Upper lobe of right lung (tissue), 1 donor: ENCODE data around the gene FAAP24. TPM values are rescaled to one million over a fixed set of nuclear protein-coding genes. Genes with fewer than 3 reads are reported as not detected.
A peak's percentile ranks its signal among the peaks of the same experiment; 100 is the strongest.
"Not testable (repeated sequence)": the region's sequence is repeated elsewhere in the genome, so short reads cannot be mapped to it uniquely, and the experiment has no call there.

Source experiments
- ATAC-seq: fragments of 200-7000 bp; cut with Tn5 transposase; one replicate; pipeline ENCODE4 v1.9.1; 2020; ENCODE audit warnings: mild to moderate bottlenecking, moderate library complexity
- DNase-seq: peaks from one replicate; pipeline ENCODE4 v3.0.0-alpha.2; 2020
- H3K27ac ChIP-seq: fragments of 200-600 bp; one replicate; pipeline ENCODE4 v1.8.0; 2022
- H3K27me3 ChIP-seq: fragments of 200-600 bp; one replicate; pipeline ENCODE4 v1.8.0; 2022; ENCODE audit warnings: mild to moderate bottlenecking
- H3K36me3 ChIP-seq: fragments of 200-600 bp; one replicate; pipeline ENCODE4 v1.8.0; 2022
- H3K4me1 ChIP-seq: fragments of 200-600 bp; one replicate; pipeline ENCODE4 v1.8.0; 2022
- H3K4me3 ChIP-seq: fragments of 200-600 bp; one replicate; pipeline ENCODE4 v1.8.0; 2022; ENCODE audit warnings: mild to moderate bottlenecking
- H3K9me3 ChIP-seq: fragments of 200-600 bp; one replicate; pipeline ENCODE4 v1.8.0; 2022
- intact Hi-C: fragments of 100-400 bp; cut with DNase I; formaldehyde crosslinking; loops from one replicate; pipeline ENCODE4 v1.11.0; 2022
- total RNA-seq: library from RNA; stranded (reverse); fragmentation: NEBNext Ultra II Directional; extraction: Animal tissue kit (Norgen Biotek cat#: 25700); gene quantifications from one replicate; pipeline ENCODE4 v1.2.1, GENCODE V29; 2021
- TF ChIP-seq, protein P1 (sequence below): fragments of 200-600 bp; IDR thresholded peaks from one replicate; pipeline ENCODE4 v1.8.0; 2022; ENCODE audit warnings: antibody characterized with exemption
- donor health status: DM: no; HTN: yes; CAD: no; lungs with severe emphysema.

FAAP24 gene
- total RNA-seq, 1 donor from 2014 or later: 0.90 TPM

DNA sequence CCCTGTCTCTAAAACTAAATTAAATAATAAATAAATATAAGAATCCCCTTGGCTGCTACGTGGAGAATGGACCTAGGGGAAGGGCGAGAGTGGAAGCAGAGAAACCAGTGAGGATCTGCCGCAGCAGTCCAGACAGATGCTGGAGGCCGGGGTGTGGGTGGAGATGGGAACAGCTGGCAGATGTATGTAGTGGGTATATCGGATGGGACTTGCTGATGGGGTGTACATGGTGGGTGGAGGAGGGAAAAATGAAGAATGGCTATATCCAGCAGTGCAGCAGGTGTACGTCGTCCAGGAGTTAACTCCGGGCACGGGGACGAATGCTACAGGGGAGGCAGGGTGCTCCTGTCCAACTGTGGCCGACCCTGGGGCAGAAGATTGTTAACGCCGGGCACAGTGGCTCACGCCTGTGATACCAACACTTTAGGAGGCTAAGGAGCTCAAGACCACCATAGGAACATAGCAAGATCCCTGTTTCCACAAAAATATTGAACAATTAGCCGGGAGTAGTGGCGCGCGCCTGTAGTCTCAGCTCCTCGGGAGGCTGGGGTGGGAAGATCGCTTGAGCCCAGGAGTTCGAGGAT is 938 bp upstream of the FAAP24 start:
- no peak overlapping the region for H3K27ac ChIP-seq
- no peaks in the 10 kb centered on the region for H3K9me3 ChIP-seq
- TF ChIP-seq, protein P1, sequence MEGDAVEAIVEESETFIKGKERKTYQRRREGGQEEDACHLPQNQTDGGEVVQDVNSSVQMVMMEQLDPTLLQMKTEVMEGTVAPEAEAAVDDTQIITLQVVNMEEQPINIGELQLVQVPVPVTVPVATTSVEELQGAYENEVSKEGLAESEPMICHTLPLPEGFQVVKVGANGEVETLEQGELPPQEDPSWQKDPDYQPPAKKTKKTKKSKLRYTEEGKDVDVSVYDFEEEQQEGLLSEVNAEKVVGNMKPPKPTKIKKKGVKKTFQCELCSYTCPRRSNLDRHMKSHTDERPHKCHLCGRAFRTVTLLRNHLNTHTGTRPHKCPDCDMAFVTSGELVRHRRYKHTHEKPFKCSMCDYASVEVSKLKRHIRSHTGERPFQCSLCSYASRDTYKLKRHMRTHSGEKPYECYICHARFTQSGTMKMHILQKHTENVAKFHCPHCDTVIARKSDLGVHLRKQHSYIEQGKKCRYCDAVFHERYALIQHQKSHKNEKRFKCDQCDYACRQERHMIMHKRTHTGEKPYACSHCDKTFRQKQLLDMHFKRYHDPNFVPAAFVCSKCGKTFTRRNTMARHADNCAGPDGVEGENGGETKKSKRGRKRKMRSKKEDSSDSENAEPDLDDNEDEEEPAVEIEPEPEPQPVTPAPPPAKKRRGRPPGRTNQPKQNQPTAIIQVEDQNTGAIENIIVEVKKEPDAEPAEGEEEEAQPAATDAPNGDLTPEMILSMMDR: no peak
- H3K4me3 ChIP-seq: peak overlapping the region; percentile 76
- ATAC-seq: no peak
- H3K27me3 ChIP-seq: no peaks in the 10 kb centered on the region
- H3K4me1 ChIP-seq: peaks cover 9% of the 10 kb centered on the region
- intact Hi-C loops: no loop called here
- DNase-seq: no peak
- H3K36me3 ChIP-seq: peaks cover 2% of the 10 kb centered on the region

DNA sequence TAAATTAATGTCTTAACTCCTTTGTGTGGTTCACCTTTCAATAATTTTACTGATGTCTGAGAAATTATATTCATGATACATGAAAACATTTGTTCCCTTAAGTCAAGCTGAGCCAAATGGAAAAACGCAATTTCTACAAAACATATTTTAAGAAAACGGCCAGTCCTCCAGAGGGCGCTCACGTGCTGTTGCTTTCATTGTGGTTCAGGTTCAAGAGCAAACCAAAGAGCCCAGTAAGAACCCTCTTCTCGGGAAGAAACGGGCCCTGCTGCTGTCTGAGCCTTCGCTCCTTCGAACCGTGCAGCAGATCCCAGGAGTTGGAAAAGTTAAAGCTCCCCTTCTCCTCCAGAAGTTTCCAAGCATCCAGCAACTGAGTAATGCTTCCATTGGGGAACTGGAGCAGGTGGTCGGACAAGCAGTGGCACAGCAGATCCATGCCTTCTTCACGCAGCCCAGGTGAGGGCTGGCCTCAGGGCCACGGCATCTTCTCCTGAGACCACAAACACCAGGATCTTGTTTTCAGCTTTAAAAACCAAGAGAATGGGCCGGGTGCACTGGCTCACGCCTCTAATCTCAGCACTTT is 4.3 kb downstream of the FAAP24 start:
- ATAC-seq: peak; percentile 27
- no peaks in the 10 kb centered on the region for H3K4me1 ChIP-seq
- H3K36me3 ChIP-seq: no peaks in the 10 kb centered on the region

DNA sequence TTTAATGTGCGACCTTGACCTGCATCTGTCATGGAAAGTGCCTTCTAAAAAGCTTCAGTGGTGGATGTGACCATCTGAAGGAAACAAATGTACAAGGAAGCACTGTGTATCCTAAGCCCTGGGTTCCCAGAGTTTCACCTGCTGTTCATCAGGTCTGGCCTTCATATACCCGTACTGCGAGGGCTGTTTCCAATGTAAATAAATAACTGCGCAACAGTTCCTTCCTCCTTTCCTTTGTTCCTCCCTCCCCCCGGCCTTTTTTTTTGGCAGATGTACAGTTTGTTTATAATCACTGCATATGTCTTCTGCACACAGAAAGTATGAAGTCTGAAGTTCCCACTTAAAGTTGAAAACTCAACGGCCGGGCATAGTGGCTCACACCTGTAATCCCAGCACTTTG is 5.2 kb downstream of the FAAP24 start:
- TF ChIP-seq, protein P1: no peak
- no peak overlapping the region for H3K4me3 ChIP-seq
- peak; percentile 40 for ATAC-seq
- H3K27me3 ChIP-seq: no peaks in the 10 kb centered on the region
- DNase-seq: no peak
- H3K9me3 ChIP-seq: no peaks in the 10 kb centered on the region
- no peaks in the 10 kb centered on the region for H3K36me3 ChIP-seq
- H3K27ac ChIP-seq: no peak overlapping the region
- no peaks in the 10 kb centered on the region for H3K4me1 ChIP-seq
- intact Hi-C loops: no loop called here

More for the DNA sequence above, 4.3 kb downstream of the FAAP24 start:
- TF ChIP-seq, protein P1: peak; percentile 74
- DNase-seq: peak; percentile 81
- Histone ChIP-seq H3K4me3 (no peak overlapping the region), H3K27ac (no peak overlapping the region), H3K9me3 (no peaks in the 10 kb centered on the region), H3K27me3 (no peaks in the 10 kb centered on the region)
- intact Hi-C loops: no loop called here

DNA sequence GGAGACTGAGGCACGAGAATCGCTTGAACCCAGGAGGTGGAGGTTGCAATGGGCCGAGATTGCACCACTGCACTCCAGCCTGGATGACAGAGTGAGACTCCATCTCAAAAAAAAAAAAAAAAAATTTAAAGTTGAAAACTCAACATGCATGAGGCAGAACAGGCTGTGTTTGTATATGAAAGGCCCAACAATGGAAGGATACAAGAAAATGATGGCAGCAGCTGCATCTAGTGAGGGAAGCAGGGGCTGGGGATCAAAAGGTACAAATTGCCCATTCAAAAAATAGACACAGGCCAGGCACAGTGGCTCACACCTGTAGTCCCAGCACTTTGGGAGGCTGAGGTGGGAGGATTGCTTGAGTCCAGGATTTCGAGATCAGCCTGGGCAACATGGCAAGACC is 5.8 kb downstream of the FAAP24 start:
- H3K27ac ChIP-seq, ATAC-seq, intact Hi-C loops, H3K36me3 ChIP-seq, H3K27me3 ChIP-seq, H3K9me3 ChIP-seq, H3K4me1 ChIP-seq, H3K4me3 ChIP-seq, DNase-seq: not testable (repeated sequence)

DNA sequence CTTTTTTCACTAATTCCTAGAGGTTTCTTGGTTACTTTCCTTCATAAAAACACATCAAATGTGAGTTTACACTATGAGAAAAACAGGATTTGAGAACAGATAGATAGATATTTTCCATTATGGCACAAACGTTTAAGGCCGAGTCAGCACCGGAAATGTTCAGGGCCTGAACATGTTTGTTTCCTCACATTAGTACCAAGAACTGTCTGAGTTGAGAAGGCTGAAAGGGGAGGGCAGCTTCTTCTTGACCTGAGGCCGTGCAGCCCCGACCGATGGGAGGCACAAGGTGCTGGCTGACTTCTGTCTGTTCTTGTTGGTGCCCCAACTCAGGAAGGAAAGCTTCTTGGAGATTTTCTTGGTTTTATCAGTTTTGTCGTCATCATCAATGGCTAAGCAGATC is 7.8 kb downstream of the FAAP24 start:
- ATAC-seq, DNase-seq, H3K27me3 ChIP-seq, H3K9me3 ChIP-seq, H3K4me3 ChIP-seq, H3K36me3 ChIP-seq, H3K4me1 ChIP-seq, intact Hi-C loops, H3K27ac ChIP-seq: not testable (repeated sequence)

DNA sequence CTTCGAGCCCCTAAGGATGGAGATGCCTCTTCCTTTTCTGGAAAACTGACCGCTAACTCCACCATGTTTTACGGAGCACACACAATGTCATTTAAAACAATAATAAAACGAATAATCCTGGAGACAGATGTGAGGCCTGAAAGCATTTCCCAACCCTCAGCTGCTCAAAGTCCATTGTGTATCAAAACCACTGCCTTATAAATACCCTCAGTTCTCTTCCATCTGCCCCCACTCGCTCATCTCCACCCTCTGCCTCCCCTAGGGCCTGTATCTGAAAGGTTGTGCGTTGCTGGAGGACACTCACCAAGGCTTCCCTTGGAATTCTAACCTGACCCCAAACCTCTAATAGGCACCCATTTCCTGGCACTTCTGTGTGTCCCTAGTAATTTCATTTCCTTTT is 10.4 kb downstream of the FAAP24 start:
- ATAC-seq, H3K27me3 ChIP-seq, H3K4me3 ChIP-seq, intact Hi-C loops, H3K27ac ChIP-seq, H3K4me1 ChIP-seq, H3K36me3 ChIP-seq, H3K9me3 ChIP-seq, DNase-seq: not testable (repeated sequence)

DNA sequence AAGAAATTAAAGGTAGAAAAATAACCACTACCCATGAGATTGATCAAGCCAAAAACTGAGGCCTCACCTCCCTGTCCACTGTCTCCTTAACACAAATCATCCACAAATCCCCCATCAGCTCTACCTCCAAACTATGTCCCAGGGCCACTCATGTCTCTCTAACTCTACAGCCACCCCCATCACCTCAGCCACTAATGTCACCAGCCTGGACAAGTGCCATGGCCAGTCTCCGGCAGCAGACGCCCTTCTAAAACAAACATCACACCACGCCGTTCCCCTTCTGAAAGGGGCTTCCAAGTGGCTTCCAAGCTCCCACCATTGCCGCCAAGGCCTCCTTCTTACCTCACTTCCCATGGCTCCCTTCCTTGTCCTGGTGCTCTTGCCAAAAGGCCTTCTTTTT is 16.2 kb downstream of the FAAP24 start:
- ATAC-seq, H3K4me3 ChIP-seq, H3K27ac ChIP-seq, H3K27me3 ChIP-seq, H3K4me1 ChIP-seq, H3K36me3 ChIP-seq, H3K9me3 ChIP-seq, intact Hi-C loops, DNase-seq: not testable (repeated sequence)

DNA sequence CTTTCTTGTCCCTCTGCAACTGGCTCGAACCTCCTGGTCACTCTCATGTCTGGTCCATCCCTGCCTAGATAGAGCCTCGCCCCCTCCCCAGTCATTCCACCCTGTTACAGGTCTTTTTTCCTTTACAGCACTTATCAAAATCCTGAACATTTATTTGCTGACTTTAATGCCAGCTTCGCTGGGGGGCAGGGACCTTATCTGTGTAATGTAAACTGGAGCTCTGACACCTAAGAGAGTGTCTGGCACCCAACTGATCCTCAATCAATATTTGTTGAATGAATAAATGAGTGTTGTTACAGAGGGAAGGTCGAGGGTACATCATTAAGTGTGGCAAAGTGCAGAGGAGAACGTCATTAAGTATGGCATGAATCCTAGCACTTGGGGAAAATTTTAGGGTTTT is 16.7 kb downstream of the FAAP24 start:
- no peak overlapping the region for H3K4me3 ChIP-seq
- H3K9me3 ChIP-seq: no peaks in the 10 kb centered on the region
- DNase-seq: no peak
- no peaks in the 10 kb centered on the region for H3K36me3 ChIP-seq
- no peaks in the 10 kb centered on the region for H3K4me1 ChIP-seq
- no peak overlapping the region for H3K27ac ChIP-seq
- intact Hi-C loops: no loop called here
- H3K27me3 ChIP-seq: no peaks in the 10 kb centered on the region
- ATAC-seq: no peak
- TF ChIP-seq, protein P1: no peak

DNA sequence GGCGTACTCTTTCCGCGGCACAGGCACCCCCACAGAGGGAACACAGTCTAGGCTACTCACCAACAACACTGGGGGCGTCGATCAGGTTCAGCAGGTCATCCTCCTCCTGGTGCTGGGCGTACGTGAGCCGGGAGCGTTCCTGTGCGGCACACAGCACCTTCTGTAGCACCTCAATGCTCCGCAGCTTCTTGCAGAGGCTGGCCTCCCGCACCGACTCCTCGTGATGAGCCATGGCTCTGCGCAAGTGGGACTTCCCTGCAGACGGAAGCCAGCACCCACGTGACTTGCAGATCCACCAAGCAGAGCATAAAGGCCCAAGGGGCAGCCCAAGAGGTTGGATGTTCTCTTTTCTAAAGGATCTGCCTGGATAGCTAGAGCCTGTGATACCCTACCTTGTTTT is 23.9 kb downstream of the FAAP24 start:
- ATAC-seq, H3K4me3 ChIP-seq, H3K9me3 ChIP-seq, H3K27me3 ChIP-seq, DNase-seq, intact Hi-C loops, H3K36me3 ChIP-seq, H3K4me1 ChIP-seq, H3K27ac ChIP-seq: not testable (repeated sequence)

DNA sequence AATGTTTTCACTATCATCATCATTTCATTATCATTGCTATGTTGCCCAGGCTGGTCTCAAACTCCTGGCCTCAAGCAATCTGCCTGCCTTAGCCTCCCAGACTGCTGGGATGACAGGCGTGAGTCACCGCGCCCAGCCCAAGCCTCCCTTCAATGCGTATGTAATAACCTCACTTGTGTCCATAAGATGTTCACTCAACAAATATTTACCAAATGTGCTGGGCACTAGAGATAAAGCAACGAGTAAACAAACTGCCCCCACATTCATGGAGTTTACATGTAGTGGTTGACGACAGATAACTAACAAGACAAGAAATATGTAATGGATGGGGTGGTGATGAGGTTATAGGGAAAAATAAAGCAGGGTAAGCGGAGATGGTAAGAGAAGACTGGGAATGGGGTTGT is 25.0 kb downstream of the FAAP24 start:
- H3K4me1 ChIP-seq, H3K27ac ChIP-seq, intact Hi-C loops, H3K9me3 ChIP-seq, H3K27me3 ChIP-seq, H3K4me3 ChIP-seq, H3K36me3 ChIP-seq, ATAC-seq, DNase-seq: not testable (repeated sequence)
